GM21786 (cell line): ENCODE measurements around the gene ATP8A2.

ENCODE experiments used
- ATAC-seq: cut with Tn5 transposase; IDR thresholded peaks from one replicate; pipeline ENCODE4 v1.9.1; 2021; ENCODE audit not compliant: unreplicated experiment

The ATP8A2 gene

DNA sequence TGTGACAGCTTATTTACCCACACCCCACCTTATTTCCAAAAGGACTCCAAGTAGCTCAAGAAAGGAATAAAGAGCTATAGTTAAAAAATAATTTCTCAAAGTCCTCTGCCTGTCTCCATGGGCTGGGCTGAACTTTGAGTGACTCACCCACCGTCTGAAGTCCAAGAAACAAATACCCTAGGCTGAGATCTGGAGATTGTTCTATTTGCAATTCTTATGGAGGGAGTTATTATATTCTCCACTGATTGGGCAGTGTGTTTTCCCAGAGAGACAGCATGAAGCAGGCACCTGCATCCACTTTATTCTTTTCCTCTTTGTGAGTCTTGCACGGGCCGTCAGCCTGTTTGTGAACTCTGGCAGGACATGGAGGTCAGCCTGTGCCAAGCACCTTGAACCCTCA is 616.9 kb downstream of the ATP8A2 start:
- ATAC-seq, result no peak

DNA sequence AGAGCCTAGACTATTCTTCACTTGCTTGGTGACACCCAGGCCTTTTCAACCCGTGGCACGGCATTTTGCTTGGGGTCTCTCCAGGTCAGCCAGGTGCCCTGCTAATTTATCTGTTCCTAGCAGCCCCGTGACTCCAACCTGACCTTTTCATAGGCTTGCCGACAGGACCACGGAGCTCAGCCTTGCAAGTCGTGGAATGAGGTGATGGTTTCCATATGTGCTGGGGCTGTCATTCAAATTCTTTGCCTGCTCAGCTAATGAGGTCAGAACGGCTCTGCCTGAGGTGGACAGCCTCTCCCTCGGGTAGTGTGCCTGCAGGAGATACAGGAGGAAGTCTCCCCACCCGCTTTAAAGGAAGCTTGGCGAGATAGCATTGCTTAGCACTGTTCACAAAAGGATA is 619.0 kb downstream of the ATP8A2 start:
- no peak for ATAC-seq

DNA sequence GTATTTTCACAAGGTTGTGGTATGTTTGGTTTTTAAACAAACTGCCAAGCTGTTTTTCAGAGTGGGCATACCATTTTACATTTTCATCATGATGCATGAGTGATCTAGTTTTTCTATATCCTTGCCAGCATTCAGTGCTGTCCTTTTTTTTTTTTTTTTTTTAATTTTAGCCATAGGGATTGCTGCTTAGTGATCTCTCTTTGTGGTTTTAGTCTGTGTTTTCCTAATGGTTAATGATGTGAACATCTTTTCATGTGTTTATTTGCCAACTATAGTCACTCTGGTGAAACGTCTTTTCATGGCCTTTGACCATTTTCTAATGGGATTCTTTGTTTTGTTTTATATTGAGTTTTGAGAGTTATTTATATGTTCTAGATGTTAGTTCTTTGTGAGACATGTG is 620.3 kb downstream of the ATP8A2 start:
- no peak for ATAC-seq

DNA sequence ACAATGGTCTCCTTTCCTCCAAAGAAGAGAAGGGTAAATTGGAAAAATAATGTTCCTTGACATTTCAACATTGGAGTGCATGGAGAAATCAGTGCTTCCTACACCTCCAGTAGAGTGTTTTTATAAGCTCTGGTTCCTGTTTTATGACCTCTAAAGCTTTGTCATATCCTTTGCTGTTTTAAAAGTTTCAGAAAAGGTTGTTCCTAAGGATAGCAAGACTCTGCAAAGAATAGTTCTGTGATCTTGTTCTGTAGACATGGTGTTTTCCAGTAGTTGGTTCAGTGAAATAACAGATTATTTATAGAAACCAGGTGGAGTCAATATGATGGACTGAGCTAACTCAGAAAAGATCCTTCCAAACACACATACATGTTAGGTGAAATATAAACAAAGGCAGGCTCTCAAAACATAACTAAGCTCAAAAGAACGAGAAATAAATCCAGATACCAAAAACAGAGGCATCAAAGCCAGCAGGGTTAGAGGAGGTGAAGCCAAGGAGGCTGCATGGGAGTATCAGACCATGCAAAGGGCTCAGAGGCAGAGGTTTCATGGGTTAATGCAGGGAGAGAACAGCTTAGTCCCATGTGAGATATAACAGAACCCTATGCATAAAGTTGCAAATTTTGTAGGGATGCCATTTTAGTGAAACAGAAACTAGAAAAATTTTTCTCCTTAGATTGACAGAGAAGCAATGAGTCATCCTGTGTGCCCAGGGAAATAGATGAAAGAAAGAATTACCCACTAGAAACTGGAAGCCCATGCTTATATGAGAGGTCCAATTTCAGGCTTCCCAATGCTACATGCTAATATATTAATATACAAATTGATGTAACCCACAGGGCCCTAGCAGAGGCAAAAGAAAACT is 635.7 kb downstream of the ATP8A2 start:
- ATAC-seq, result no peak

DNA sequence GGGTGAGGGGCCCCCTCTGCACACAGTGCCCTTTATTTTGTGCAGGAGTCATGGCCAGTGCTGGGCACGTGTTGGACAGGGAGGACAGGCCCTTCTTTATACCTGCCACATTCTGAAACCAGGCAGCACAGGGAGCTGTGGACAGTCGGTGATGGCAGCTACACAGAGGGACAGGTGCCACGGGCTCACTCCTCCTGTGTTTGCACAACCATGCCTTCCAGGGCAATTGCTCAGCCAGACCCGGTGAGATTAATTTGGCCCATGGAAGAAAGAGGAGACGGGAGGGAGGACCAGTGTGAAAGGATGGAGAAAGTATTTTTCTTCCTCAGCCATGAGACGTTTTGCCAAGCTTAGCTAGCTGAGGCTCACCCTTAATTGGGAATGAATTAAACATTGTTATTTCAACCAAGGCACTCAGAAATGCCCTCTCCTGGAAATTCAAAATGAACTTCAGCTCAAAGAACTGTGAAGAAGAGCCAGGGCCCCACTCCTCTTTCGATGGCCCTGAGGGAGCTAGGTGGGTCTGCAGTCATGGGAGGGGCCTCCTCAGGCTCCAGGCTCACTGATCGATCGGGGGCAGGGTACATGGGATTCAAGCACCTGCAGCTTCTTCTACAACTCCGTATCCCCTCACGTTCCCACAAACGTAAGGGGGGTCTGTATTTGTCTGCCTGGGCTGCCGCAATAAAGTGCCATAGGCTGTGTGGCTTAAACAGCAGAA is 638.9 kb downstream of the ATP8A2 start:
- no peak for ATAC-seq

DNA sequence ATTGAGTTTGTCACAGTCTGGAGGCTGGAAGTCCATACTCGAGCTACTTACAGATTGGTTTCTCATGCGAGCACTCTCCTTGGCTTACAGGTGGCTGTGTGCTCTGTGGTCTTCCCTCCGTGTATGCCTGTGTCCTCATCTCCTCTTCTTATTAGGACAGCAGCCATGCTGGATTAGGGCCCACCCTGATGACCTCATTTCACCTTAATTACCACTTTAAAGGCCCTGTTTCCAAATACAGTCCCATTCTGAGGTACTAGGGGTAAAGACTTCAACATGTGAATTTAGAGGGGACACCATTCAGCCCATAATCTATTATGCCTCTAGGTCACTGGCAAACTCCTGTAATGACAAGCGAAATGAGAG is 639.4 kb downstream of the ATP8A2 start:
- ATAC-seq, result no peak

DNA sequence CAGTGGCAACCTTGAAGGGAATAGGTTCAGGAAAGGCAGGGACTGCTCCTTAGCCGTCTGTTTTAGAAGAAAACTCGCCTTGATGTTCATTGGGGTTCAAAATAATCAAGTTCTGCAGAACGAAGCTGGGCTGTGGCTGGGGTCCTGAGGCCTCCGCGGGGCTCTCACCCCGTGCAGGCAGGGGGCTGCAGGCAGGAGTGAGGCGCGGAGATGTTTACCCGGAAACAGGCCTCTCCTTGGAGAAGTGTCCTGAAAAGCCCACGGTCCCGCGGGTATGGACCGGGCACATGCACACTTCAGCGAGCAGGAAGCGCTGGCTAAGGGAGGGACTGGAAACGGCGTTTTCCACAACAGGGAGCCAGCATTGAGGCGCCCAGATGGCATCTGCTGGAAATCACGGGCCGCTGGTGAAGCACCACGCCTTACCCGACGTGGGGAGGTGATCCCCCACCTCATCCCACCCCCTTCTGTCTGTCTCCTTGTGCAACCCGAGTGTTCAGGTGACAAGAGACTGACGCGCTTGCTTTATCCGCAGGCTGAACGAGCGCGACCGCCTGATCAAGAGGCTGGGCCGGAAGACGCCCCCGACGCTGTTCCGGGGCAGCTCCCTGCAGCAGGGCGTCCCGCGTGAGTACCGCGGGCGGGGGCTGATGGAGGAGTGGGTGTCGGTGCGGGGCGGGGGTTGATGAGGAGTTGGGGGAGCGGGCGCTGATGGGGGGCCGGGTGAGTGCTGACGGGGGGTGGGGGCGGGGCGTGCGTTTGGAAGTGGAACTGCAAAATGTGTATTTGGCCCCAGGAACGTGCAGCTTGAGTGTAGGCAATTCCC is 640.4 kb downstream of the ATP8A2 start:
- ATAC-seq, result no peak

DNA sequence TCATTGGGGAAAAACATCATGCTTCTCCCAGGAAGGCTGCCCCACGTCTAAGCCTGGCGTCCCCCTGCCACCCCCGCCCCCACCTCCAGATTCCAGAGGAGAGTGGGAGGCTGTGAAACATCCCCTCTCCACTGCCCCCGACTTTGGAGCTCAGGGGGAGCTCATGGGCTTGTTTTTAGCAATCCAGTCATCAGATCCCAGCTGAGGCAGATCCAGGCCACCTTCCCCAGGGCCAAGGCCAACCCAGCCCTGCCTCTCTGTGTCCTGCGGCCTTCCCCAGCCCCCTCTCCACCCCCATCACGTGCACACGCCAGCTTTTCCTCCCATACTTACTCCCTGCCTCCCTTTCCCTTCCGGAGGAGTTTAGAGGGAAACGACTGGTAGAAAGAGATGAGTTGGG is 641.2 kb downstream of the ATP8A2 start:
- ATAC-seq, result no peak

DNA sequence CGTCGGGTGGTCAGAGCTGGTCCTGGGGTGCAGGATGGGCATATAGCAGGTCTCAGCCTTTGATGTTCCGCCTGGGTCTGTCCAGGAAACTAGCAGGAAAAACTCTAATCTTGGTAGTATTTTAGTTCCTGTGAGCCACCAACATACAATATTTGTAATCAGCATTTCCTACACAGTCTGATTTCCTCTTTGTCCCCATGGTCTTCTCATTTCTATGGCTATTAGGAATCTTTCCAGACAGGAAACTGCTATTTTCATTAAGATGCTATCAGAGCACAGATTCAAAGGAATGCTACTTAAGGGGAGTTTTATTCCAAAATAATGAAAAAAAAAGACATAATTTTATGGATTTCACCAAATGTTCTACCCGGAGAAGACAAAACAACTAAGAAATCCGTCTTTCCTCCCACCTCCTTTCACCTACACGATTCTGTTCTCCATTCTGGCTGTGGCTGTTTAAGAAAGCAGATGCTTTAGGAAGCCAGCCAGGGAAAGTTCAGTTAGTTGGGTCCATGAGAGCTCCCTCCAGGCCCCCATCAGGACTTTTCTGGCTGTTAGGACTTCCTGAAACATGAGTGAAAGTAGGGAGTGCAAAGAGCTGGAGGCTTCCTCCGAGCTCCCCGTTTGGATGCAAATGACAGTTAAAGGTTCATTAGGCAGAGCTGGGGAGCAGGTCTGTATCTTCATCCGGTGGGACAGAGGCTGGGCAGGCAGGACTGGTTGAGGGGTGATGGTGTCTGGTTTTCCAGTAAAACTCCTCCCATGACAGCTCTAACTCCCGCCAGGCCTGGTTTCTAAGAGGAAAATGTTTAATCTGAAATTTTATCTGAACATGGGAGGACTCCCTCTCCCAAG is 643.7 kb downstream of the ATP8A2 start:
- ATAC-seq, result no peak

DNA sequence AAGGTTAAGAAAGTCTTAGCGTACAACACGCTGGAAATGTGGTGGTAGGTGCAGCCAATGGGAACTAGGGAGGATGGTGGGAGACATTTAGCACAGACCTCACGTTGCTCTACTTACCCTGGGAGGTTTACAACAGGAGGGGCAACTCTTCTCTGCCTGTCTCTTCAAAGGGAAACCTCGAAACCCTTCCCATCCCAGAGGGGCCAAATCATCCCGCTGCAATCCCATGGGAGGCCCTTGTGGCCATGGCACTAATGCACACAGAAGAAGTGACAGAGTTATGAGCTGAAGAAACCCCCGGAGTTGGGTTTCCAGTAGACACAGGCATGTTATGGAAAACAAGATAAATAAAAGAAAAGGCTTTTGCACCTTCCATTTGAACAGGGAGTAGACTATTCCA is 644.4 kb downstream of the ATP8A2 start:
- ATAC-seq, result no peak

DNA sequence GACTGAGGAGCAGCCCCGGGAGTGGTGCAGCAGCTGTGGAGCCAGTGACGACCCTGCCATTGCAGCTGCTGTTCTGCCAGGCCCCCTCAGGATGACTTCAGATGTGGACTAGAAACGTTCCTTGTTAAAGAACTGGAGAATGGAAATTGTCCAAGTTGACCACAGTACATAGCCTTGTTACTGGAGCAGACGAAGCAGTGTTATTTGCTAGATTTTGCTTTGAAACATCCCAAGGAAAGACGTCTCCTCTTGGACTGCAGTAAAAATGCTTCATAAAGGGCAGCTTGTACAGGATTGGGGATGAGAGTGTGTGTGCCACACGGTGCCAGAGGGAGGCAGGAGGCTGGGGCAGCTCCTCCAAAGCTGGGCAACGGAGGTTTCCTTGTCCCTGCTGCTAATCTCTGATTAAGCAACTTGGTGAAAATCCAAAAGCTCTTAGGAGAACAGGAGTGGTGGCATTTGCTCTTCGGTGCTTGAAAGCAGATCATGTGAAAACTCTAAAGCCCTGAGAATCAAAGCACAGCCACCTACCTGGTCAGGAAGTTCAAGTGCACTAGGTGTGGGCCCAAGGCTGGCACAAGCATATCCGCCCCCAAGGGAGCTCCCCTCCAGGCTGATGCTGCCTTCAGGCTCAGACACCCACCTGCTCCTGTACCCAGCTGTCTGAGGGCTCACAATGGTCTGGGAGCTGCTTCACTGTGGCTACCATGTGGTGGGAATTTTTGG is 645.6 kb downstream of the ATP8A2 start:
- ATAC-seq, result no peak

DNA sequence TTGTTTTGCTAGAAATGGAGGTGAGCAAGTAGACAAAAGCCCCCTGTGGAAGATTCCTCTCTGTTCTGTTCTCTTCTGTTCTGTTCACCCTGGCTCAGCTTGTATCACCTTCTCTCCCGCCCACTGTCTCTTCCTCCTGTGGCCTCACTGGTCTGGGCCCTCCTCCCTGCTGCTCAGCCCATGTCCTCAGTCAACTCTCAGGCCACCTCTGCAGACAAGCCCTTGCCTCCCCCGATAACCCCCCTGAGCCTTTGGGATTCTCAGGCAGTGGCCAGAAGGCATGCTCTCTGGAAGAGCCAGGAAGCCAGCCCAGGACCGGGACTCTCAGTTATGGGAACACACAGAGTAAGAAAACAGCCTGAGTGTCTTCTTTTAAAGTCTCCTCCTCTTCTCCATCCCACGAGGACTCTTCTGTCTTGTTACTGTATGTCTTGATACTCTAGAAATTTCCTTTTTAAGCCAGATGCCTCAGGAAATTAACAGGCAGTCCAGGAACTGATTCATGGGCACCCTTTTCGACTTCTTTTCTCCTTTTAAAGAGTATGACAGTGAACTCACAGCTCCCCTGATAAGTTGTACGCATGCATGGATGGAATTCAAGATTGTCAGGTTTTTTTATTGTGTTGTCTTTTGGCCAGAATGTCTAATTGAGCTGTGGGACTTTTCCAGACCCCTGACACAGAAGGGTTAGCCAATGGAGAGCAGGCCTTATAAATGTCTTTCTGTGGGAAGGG is 646.3 kb downstream of the ATP8A2 start:
- no peak for ATAC-seq

DNA sequence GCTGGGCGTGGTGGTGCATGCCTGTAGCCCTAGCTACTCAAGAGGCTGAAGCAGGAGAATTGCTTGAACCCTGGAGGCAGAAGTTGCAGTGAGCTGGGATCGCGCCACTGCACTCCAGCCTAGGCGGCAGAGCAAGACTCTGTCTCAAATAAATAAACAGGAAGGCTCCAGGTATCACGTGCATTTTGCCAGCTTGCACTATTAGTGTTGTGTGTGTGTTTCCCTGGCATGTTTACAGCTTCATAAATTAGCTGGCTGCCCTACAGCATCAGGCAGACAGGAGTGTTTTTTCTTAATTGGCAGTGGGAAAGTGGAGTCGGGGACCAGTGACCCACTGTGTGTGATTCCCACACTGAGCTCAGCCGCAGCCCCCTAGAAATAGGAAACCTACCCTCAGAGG is 647.5 kb downstream of the ATP8A2 start:
- ATAC-seq, result no peak

DNA sequence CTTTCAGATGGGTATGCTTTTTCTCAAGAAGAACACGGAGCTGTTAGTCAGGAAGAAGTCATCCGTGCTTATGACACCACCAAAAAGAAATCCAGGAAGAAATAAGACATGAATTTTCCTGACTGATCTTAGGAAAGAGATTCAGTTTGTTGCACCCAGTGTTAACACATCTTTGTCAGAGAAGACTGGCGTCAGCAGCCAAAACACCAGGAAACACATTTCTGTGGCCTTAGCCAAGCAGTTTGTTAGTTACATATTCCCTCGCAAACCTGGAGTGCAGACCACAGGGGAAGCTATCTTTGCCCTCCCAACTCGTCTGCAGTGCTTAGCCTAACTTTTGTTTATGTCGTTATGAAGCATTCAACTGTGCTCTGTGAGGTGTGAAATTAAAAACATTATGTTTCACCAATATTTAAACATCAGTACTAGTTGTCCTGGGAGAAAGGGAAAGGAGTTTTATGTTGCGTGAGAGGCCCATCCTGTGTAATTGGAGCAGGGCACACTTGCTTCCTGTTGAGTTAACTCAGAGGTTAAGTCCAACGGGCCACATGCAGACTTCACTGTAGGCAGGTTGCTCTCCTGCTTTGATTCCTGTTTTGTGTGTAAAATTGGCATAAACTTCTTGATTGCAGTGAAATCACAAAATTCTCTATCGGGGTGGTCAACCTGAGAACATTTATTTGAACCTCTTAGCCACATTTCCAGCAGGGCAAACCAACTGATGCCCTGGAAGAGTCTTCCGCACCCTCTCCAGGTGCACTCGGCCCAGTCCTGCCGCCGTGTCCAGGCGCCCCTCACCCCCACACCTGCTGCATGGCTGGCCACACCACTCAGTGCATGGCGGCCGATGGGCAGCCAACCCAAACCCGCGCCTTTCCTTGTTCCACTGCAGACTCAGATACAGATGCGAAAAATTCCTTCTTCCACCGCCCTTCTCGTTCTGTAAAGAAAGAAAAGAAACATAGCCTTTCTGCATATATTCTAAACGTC is 648.4 kb downstream of the ATP8A2 start:
- ATAC-seq, result no peak

DNA sequence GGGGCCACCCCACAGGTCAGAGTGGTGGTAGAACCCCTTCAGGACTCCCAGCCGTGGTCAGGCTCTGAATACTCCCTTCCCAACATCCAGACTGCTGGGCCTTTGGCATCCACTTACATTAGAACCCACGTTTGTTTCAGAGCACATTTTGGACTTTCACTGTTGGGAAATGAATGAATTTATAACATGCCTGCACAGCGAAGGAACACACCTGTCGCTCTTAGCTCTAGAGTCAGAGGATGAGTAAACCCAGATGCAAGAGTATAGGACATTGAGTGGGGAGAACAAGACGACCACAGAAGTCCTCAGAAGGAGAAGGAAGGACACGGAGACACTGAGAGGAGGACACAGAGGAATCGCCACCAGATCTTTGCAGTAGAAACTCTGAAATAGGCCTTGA is 649.1 kb downstream of the ATP8A2 start:
- ATAC-seq, result no peak

DNA sequence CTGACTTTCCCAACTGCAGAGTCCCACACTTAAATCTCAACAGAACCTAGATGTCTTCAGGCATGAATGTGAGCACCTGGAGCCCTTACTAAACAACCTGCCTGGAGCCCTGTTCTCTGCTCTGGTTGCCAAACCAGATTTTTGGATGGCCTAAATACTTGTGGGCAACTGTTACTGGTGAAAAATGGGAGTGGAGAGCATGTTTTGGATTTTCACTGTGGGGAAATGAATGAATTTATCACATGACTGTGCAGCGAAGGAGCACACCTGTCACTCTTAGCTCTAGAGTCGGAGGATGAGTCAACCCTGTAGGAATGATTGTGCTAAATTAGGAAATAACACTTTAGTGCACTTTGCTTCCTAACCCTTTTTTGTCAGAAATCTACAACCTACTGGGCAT is 649.7 kb downstream of the ATP8A2 start:
- no peak for ATAC-seq

DNA sequence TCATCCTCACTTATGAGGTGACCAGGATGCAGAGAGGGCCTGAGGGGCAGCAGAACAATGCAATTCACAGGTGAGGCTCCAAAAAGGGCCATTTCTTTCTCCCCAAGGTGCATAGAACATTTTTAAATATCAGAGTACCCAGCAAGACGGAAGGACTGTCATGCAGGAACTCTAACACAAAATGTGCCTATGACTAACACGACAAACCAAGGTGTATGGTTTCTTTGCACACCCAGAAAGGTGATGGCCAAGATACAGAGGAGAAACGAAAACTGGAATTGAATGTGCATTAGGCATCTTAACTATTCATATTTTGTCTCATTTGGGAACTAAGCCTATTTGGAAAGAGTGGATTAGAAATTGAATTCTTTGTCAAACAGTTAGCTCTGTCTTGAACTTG is 650.2 kb downstream of the ATP8A2 start:
- no peak for ATAC-seq
